HG03103 (cell line): Measurements from ENCODE around the gene DLG2.

Experiments
- ATAC-seq: cut with Tn5 transposase; IDR thresholded peaks from one replicate; pipeline ENCODE4 v1.9.1; 2021; ENCODE audit warnings: low read depth; ENCODE audit not compliant: unreplicated experiment

Gene DLG2

DNA sequence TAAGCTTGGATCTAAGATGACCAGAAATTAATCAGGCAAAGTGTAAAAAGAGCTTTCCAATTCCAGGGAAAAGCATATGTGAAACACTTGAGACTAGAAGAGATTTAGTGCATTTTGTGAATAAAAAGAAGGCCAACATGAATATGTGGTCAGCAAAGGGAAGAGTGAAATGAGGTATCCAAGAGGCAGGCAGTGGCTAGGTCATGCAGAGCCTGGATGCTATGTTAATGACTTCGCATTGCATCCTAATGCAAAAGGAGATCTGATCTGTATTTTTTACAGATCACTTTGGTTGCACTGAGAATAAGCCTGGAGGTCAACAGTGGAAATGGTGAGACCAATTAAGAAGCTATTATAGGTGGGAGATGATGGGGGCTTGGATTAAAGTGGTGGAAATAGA lies 1699.7 kb downstream of the DLG2 start:
- no peak for ATAC-seq

DNA sequence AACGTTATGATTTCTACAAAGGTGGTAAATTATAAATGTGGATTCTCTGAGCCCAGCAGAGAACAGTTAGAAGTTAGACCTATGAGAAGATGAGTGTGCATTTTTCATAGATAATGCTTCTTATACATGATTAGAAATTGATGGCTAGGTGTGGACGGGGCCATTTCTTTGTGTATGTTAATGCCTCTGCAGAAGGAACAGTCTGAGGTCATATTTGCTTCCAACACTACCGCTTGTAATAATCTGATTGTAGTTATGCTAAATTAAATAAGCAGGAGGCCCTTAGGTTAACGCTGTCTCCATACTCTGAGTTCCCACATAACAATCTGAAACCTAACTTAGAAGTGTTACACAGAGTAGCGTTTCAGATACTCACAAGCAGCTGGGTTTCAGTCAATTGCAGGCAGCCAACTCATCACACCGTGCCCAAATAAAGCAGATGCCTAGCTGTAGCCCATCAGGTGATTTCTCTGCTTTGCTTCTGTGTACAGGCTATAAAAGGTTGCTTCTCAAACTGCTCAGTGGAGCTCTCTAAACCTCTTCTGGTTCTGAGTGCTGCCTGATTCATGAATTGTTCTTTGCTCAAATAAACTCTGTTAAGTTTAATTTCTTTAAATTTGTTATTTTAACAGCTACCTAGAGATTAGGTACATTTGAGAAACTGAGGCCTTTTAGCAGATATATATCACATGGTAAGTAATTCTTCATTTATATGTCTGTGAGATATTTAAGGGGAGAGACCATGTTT lies 1702.2 kb downstream of the DLG2 start:
- ATAC-seq, result no peak

DNA sequence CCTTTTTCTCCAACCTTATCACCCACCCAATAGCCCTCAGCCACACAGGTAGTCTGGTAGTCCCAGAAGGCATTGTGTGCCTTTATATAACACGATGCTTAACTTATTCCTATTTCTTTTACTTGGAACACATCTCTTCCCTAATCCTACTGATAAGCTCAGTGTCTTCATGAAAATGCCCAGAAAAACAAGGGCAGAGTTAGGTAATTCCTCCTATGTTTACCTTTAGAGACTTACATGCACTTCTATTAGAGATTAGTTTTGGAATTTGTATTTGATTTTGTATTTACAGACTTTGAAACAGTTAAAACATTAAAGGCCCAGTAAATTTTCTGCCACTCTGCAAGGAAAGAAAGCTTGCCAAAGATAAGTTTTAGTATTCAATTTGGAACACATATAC lies 1703.2 kb downstream of the DLG2 start:
- ATAC-seq, result no peak

GRCh38 chr11:83922953-83923352 lies 1704.2 kb downstream of the DLG2 start:
- no peak for ATAC-seq

DNA sequence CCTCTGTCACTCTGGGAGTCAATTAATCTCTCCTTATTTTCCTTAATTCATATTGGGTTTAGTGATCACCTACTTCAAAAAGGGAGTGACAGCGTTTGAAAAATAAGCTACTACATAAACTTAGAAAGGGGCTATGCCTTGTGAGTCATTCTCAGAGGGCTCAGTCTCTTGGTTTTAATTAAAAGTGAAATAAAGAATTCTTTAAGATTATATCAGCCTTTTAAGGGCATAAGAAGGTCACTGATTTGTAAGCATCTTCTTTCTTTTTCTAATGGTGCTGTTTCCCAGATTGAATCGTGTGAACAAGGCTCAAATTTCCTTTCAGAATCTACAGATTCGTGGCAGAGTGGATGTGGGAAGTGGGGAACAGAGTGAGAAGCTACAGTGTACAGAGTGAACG lies 1704.8 kb downstream of the DLG2 start:
- no peak for ATAC-seq

DNA sequence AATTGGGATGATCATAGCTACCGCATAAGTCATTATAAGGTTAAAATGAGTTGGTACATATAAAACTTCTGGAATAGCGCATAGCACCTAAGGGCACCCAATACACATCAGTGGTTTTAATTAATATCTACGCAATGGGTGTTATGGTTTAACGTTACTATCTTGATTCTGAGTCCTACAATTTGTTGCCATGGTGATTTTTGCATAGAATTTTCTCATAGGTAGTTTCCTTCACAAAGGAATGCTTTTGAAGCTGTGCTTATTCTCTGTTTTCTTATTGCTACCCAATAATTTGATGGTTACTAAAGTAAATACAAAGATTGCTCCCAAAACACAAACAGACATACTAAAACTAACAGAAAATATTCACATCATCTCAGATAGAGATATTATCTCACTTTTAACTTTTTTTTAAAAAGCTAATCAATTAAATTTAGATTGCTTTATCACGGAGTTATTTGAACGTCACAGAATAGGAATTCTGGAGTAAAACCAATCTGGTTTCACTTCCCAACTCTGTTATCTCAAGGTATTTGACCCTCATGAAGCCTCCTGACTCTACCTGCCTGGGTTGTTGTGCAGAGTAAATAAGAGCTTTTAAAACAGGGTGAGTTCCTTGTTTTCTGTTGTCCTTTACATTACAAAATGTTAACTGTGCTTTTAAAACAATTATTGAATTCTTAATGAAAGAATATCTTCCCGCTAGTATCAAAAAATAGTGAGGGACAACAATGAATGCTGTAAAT lies 1705.5 kb downstream of the DLG2 start:
- ATAC-seq, result no peak

DNA sequence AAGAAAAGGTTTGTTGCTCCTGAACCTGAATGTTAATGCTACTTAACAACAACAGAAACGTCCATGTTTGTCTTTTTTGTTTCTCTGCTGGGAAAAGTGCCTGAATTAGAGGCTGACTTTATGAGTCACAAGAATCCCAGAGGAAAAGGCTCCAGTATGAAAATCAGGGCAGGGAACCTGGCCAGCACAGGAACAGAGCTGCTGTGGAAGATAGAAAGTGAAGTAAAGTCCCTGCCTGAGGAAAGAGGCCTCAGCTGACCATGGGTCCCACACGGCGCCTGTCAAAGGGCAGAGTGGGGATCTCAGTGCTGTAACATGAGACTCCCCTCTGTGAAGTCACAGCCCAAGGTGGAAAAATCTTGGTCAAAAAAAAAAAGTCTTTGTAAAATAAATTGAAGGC lies 1708.7 kb downstream of the DLG2 start:
- no peak for ATAC-seq

GRCh38 chr11:83914995-83915394 lies 1712.1 kb downstream of the DLG2 start:
- no peak for ATAC-seq

- ATAC-seq, result no peak
Observed at GRCh38 chr11:83909579-83910534, 1717.3 kb downstream of the DLG2 start.

DNA sequence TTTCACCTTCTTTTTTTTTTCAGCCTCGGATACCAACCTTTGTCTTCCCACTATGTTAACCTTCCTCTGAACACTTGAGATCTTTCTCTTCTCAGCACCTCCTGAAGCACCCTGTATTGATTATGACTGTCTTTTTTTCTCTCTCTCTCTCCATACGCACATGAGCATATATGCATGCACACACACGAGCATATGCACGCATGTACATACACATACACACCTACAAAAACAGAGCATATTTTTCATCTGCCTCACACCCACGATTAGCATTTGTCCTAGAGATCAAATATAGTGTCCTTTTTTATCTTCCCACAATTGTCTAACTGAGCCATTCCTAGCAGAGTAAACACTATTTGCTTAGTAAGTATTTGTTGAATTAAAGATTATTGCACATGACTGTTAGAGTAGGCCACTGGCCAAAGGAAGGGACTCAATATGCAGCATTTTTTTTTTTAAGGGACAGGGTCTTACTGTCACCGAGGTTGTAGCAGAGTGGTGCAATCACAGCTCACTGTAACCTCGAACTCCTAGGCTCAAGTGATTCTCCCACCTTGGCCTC lies 1718.8 kb downstream of the DLG2 start:
- no peak for ATAC-seq

DNA sequence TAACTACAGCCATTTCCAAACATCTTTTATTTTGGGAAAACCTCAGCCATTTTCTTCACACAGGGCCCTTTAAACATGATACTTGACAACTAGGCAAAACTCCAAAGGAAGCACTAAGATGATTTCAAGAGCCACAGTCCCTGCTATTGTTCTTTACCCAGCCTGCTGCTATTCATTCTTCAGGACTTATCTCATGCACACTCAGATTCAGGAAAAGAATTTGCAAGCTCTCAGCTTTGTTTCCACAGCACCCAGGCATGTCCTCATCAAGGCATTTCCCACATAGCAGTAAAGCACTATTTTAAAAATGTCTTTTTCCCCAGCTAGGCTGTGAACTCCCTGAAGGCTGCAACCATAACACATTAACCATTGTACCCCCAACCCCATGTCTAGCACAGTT lies 1731.6 kb downstream of the DLG2 start:
- ATAC-seq, result no peak

DNA sequence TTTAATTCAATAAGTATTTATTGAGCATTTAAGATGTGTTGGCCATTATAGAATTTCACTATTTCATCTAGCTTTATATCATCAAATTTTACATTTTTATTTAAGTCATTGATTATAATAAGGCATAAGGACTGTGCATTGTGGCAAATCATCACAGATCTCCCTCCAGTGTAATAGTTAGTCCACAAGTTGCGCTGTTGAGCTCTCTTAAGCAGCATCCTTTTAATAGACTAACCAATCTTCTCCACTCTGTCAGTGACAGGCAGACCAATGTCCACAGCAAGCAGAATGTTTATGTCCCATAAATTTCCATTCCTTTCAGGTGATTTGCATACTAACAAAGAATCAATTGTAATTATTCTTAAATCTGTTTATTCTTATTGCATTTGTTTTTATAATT lies 1745.7 kb downstream of the DLG2 start:
- ATAC-seq, result no peak

GRCh38 chr11:83871054-83871453 lies 1756.1 kb downstream of the DLG2 start:
- no peak for ATAC-seq

DNA sequence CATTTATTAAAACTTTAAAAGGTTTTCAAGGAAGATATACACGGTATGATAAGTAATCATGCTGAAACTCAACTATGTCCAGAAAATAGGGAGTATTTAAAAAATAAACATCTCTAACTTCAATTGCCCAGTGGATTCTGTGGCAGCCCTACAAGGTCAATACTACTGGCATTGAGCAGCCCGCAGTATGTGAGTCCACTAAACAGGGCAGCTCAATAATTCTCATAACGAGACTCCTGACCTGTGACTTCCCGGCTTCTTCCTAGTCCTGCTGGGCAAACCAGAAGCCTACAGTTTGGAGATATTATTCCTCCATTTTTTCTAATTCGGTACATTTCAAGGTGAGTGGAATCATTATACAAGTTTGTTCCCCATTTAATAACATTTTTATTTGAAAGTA lies 1760.5 kb downstream of the DLG2 start:
- no peak for ATAC-seq

DNA sequence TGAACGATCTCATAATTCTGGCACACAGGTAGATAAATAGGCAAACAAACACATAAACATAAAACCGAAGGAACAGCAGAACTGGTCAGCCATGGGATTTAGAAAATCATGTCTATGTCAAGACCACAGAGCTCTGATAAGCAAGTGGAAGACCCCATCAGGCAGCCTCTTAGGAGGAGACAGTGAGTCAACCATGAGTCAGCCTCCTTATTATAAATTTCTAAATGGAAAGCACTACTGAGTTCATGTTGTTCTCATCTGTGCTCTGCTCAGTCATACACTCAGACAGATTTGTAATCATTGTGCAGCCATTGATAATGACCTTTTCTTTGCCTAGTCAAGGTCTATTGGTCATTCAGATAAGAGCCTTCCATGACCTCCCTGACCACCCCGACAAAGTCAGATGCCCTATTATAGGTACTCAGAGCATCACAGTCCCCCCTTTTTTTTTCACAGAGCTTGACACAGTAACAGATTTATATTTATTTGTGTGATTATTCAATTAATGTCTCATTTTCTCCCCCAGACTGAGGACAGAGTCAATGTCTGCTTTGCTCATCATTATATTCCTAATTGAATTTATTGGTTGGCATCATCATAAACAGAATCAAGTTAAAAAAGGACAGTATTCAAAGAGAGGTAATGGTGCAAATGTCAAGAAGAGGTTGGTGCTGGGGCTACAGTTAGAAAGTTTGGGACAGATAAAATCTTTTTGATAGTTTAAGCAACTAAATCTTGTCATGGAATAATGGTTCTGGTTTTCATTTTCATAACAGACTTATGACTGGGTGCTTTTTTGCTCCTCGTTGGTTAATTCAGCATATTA lies 1761.3 kb downstream of the DLG2 start:
- no peak for ATAC-seq

GRCh38 chr11:83864412-83865057 lies 1762.6 kb downstream of the DLG2 start:
- ATAC-seq, result no peak

DNA sequence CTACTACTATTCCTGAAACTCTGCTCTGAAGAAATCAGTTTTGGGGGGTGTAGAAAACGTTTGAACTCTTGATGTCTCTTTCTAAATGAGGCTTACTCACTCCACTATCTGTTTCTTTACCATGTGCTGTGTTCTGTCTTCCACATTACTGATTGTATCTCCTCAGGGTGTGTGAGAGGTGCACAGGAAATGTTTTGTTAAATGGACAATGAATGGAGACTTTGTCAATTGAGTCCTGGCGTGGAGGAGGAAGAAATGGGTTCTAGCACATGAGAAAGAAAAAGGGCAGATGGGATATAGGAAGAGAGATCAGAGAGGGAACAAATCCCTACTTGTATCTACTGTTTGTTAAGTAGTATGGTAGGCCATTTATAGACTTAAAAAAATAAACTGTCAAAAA lies 1763.9 kb downstream of the DLG2 start:
- no peak for ATAC-seq

GRCh38 chr11:83862691-83863090 lies 1764.5 kb downstream of the DLG2 start:
- ATAC-seq, result no peak

GRCh38 chr11:83862033-83862432 lies 1765.1 kb downstream of the DLG2 start:
- ATAC-seq, result no peak
